Measurements from ENCODE around the gene PCMTD2. TPM values are rescaled to one million over a fixed set of nuclear protein-coding genes. Genes with fewer than 3 reads are reported as not detected.

Gene PCMTD2
- total RNA-seq, 1 donor from 2014 or later: 19.0 TPM

DNA sequence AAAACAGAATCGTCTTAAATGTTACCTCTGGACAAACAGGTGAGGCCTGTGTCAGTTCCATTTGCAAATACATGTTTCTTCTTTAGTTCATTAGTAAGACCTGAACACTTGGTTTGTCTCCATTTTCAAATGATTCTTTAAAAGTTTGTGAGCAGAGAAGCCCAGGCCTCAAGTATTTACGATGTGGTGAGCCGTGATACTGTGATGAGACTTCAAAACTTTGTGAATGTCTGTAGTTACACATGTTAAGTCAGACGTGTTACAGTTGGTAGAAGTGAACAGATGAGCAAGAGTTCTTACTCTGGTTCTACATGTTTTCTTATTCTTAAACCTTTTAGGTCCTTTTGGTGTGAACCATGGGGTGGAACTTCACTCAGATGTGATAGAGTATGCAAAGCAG lies 8.5 kb downstream of the PCMTD2 start:
- Histone ChIP-seq H3K27me3 (ENCODE audit: control insufficient read depth, insufficient read depth, low read length) (no peaks in the 10 kb centered on the region), H3K36me3 (ENCODE audit: control insufficient read depth, insufficient read depth, low read length) (peaks cover 2% of the 10 kb centered on the region), H3K4me3 (ENCODE audit: low read depth, low read length) (no peak overlapping the region)
- FAIRE-seq: no peak
- TF ChIP-seq, protein P1, sequence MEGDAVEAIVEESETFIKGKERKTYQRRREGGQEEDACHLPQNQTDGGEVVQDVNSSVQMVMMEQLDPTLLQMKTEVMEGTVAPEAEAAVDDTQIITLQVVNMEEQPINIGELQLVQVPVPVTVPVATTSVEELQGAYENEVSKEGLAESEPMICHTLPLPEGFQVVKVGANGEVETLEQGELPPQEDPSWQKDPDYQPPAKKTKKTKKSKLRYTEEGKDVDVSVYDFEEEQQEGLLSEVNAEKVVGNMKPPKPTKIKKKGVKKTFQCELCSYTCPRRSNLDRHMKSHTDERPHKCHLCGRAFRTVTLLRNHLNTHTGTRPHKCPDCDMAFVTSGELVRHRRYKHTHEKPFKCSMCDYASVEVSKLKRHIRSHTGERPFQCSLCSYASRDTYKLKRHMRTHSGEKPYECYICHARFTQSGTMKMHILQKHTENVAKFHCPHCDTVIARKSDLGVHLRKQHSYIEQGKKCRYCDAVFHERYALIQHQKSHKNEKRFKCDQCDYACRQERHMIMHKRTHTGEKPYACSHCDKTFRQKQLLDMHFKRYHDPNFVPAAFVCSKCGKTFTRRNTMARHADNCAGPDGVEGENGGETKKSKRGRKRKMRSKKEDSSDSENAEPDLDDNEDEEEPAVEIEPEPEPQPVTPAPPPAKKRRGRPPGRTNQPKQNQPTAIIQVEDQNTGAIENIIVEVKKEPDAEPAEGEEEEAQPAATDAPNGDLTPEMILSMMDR (IDR thresholded peaks at IDR 0.05; ENCODE audit: insufficient read depth, low read length, severe bottlenecking): no peak
- no peak for DNase-seq (ENCODE audit: low read depth)

DNA sequence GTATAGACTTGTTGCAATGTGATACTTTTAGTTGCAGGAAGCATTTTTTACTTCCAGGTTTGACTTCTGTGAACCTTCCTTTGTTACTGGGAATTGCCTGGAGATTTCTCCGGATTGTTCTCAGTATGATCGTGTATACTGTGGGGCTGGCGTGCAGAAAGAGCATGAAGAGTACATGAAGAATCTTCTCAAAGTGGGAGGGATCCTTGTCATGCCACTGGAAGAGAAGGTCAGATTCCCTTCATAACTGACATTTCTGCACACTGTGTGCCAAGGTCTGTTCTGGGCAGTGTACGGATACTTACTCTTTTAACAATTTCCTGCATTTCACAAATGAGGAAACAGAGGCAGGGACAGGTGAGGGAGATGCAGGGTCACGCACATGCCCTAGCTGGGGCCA lies 9.7 kb downstream of the PCMTD2 start:
- FAIRE-seq: no peak
- H3K4me3 ChIP-seq (ENCODE audit: low read depth, low read length): no peak overlapping the region
- H3K36me3 ChIP-seq (ENCODE audit: control insufficient read depth, insufficient read depth, low read length): peaks cover 2% of the 10 kb centered on the region
- TF ChIP-seq, protein P1 (IDR thresholded peaks at IDR 0.05; ENCODE audit: insufficient read depth, low read length, severe bottlenecking): no peak
- DNase-seq (ENCODE audit: low read depth): no peak
- H3K27me3 ChIP-seq (ENCODE audit: control insufficient read depth, insufficient read depth, low read length): no peaks in the 10 kb centered on the region

DNA sequence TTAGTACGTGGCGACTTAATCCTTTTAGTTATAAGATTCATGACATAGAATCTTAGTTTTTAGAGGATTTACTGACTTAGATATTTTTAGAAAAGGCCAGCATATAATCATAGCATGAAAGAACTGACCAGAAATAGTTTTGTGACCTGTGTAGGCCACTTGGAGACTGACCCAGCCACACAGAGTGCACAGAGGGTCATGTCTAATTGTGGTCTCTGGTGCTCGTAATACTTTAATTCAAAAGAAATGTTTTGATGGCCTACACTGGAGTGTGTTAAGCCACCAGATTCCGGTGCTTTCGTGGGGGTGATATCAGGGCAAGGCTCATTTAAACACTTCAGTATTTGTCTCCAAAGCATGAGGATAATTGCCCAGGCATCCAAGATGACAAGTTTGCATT lies 11.4 kb downstream of the PCMTD2 start:
- Histone ChIP-seq H3K36me3 (ENCODE audit: control insufficient read depth, insufficient read depth, low read length) (peaks cover 2% of the 10 kb centered on the region), H3K4me3 (ENCODE audit: low read depth, low read length) (no peak overlapping the region), H3K27me3 (ENCODE audit: control insufficient read depth, insufficient read depth, low read length) (no peaks in the 10 kb centered on the region)
- TF ChIP-seq, protein P1 (IDR thresholded peaks at IDR 0.05; ENCODE audit: insufficient read depth, low read length, severe bottlenecking): no peak
- FAIRE-seq: no peak
- no peak for DNase-seq (ENCODE audit: low read depth)

DNA sequence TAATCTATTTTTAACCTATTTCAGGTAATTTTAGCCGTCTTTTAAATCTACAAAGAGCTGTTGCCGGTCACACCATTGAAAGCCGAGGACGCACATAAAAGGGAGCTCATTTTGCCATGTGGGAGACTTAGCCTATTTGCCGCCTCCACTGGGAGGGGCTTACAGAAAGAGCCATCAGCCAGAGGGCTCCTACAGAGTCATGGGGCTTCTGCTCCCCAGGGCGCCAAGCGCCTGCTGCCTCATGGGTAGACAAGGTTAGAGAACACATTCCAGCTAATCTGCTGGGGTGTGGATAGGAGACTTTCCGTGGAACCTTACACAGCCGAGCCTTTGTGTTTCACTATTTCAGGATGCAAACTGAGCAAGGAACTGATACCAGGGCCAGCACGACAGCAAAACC lies 12.6 kb downstream of the PCMTD2 start:
- no peak for DNase-seq (ENCODE audit: low read depth)
- Histone ChIP-seq H3K27me3 (ENCODE audit: control insufficient read depth, insufficient read depth, low read length) (no peaks in the 10 kb centered on the region), H3K36me3 (ENCODE audit: control insufficient read depth, insufficient read depth, low read length) (peaks cover 2% of the 10 kb centered on the region), H3K4me3 (ENCODE audit: low read depth, low read length) (no peak overlapping the region)
- TF ChIP-seq, protein P1 (IDR thresholded peaks at IDR 0.05; ENCODE audit: insufficient read depth, low read length, severe bottlenecking): no peak
- FAIRE-seq: no peak

DNA sequence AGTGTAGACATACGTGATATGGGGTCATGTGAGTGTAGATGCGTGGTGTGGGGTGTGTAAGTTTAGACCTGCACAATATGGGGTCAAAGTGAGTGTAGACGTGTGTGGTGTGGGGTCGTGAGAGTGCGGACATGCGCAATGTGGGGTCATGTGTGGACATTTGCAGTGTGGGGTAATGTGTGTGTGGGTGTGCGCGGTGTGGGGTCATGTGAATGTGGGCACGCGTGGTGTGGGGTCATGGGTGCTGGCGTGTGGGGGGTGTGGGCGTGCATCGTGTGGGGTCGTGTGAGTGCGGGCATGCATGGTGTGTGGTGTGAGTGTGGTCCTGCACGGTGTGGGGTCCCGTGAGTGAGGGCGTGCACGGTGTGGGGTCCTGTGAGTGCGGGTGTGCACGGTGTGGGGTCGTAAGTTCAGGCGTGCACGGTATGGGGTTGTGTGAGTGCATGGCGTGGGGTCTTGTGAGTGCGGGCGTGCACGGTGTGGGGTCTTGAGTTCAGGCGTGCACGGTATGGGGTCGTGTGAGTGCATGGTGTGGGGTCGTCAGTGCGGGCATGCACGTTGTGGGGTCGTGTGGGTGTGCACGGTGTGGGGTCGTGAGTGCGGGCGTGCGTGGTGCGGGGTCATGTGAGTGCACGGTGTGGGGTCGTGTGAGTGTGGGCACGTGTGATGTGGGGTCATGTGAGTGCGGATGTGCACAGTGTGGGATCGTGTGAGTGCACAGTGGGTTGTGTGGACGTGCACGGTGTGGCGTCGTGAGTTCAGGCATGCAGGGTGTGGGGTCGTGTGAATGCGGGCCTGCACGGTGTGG lies 14.3 kb downstream of the PCMTD2 start:
- FAIRE-seq (no peak), DNase-seq (ENCODE audit: low read depth) (no peak)
- Histone ChIP-seq H3K27me3 (ENCODE audit: control insufficient read depth, insufficient read depth, low read length) (no peaks in the 10 kb centered on the region), H3K4me3 (ENCODE audit: low read depth, low read length) (no peak overlapping the region), H3K36me3 (ENCODE audit: control insufficient read depth, insufficient read depth, low read length) (peaks cover 4% of the 10 kb centered on the region)
- TF ChIP-seq, protein P1 (IDR thresholded peaks at IDR 0.05; ENCODE audit: insufficient read depth, low read length, severe bottlenecking): no peak

DNA sequence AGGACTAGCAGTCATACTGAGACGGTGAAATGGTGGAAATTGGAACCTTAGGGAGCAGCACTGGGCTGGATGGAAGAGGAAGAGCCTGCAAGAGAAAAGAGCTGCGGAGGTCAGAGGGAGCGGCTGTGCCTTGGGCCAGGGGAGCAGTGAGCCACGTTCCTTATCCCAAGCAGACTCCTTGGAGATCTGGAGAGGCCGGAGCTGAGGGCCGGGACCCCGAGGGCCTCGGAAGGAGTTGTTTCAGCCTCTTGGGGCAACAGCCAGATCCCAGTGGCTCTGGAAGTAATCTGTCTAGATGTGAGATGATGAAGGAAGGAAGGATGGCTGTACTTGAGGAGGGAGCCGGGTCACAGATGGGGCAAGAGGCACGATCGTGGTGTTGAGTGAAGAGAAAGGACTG lies 16.1 kb downstream of the PCMTD2 start:
- H3K27me3 ChIP-seq (ENCODE audit: control insufficient read depth, insufficient read depth, low read length): no peaks in the 10 kb centered on the region
- no peak overlapping the region for H3K4me3 ChIP-seq (ENCODE audit: low read depth, low read length)
- TF ChIP-seq, protein P1 (IDR thresholded peaks at IDR 0.05; ENCODE audit: insufficient read depth, low read length, severe bottlenecking): no peak
- no peak for DNase-seq (ENCODE audit: low read depth)
- peaks cover 2% of the 10 kb centered on the region for H3K36me3 ChIP-seq (ENCODE audit: control insufficient read depth, insufficient read depth, low read length)
- FAIRE-seq: no peak
